ENCODE data around the gene NDST3.
A peak's percentile ranks its signal among the peaks of the same experiment; 100 is the strongest.

NDST3 gene

GRCh38 chr4:118141240-118141639, 107.0 kb downstream of the NDST3 start:
- DNase-seq (no peak), ATAC-seq (ENCODE audit: insufficient read depth, low read depth) (peak; percentile 69; the same call in 1 of the 3 replicates)
- Histone ChIP-seq H3K79me2 (ENCODE audit: insufficient read depth, low read length) (no peaks in the 10 kb centered on the region), H3K36me3 (ENCODE audit: insufficient read depth, low read length) (peaks cover 91% of the 10 kb centered on the region), H3K27ac (ENCODE audit: low read length) (no peak overlapping the region; the same call in 1 of the 2 replicates), H4K20me1 (ENCODE audit: insufficient read depth, low read length) (no peaks in the 10 kb centered on the region), H3K4me3 (ENCODE audit: low read depth in 1 of 2, low read length in 2 of 2) (no peak overlapping the region), H3K9me3 (ENCODE audit: insufficient read depth, low read length, severe bottlenecking) (no peaks in the 10 kb centered on the region), H3K27me3 (ENCODE audit: insufficient read depth, low read length, poor library complexity) (no peaks in the 10 kb centered on the region), H2AFZ (ENCODE audit: low read depth, low read length) (no peak overlapping the region), H3K4me1 (ENCODE audit: insufficient read depth, low read length) (no peaks in the 10 kb centered on the region), H3K4me2 (ENCODE audit: insufficient read depth, low read length) (no peak overlapping the region), H3K9ac (ENCODE audit: low read depth, low read length) (no peak overlapping the region)
- TF ChIP-seq CTCF (IDR thresholded peaks at IDR 0.05; ENCODE audit: borderline replicate concordance, extremely low read depth, low read length, poor library complexity, severe bottlenecking) (peak; percentile 30), EZH2 (IDR thresholded peaks at IDR 0.05; ENCODE audit: borderline replicate concordance, low read depth, low read length, severe bottlenecking) (no peak)

GRCh38 chr4:118154649-118155048, 120.4 kb downstream of the NDST3 start:
- ATAC-seq (ENCODE audit: insufficient read depth, low read depth) (no peak), DNase-seq (no peak)
- H4K20me1 ChIP-seq (ENCODE audit: insufficient read depth, low read length) = no peaks in the 10 kb centered on the region
- H3K9ac ChIP-seq (ENCODE audit: low read depth, low read length) = no peak overlapping the region
- 0 out of 2 replicates have a peak overlapping the region, but pooled peaks have one; percentile 25 for H3K27ac ChIP-seq (ENCODE audit: low read length)
- no peaks in the 10 kb centered on the region for H3K79me2 ChIP-seq (ENCODE audit: insufficient read depth, low read length)
- H2AFZ ChIP-seq (ENCODE audit: low read depth, low read length) = no peak overlapping the region
- H3K36me3 ChIP-seq (ENCODE audit: insufficient read depth, low read length) = peaks cover 60% of the 10 kb centered on the region
- TF ChIP-seq CTCF (IDR thresholded peaks at IDR 0.05; ENCODE audit: borderline replicate concordance, extremely low read depth, low read length, poor library complexity, severe bottlenecking) = no peak
- no peak for TF ChIP-seq EZH2 (IDR thresholded peaks at IDR 0.05; ENCODE audit: borderline replicate concordance, low read depth, low read length, severe bottlenecking)
- H3K9me3 ChIP-seq (ENCODE audit: insufficient read depth, low read length, severe bottlenecking) = peaks cover 19% of the 10 kb centered on the region
- no peaks in the 10 kb centered on the region for H3K27me3 ChIP-seq (ENCODE audit: insufficient read depth, low read length, poor library complexity)
- no peak overlapping the region for H3K4me3 ChIP-seq (ENCODE audit: low read depth in 1 of 2, low read length in 2 of 2)
- peaks cover 14% of the 10 kb centered on the region for H3K4me1 ChIP-seq (ENCODE audit: insufficient read depth, low read length)
- H3K4me2 ChIP-seq (ENCODE audit: insufficient read depth, low read length) = no peak overlapping the region

- Histone ChIP-seq H4K20me1 (ENCODE audit: insufficient read depth, low read length) (no peaks in the 10 kb centered on the region), H3K36me3 (ENCODE audit: insufficient read depth, low read length) (peaks cover 64% of the 10 kb centered on the region), H3K4me1 (ENCODE audit: insufficient read depth, low read length) (peaks cover 14% of the 10 kb centered on the region), H2AFZ (ENCODE audit: low read depth, low read length) (no peak overlapping the region), H3K4me3 (ENCODE audit: low read depth in 1 of 2, low read length in 2 of 2) (no peak overlapping the region), H3K9me3 (ENCODE audit: insufficient read depth, low read length, severe bottlenecking) (peaks cover 27% of the 10 kb centered on the region), H3K27me3 (ENCODE audit: insufficient read depth, low read length, poor library complexity) (no peaks in the 10 kb centered on the region), H3K4me2 (ENCODE audit: insufficient read depth, low read length) (no peak overlapping the region), H3K79me2 (ENCODE audit: insufficient read depth, low read length) (no peaks in the 10 kb centered on the region), H3K9ac (ENCODE audit: low read depth, low read length) (no peak overlapping the region), H3K27ac (ENCODE audit: low read length) (peak overlapping the region; percentile 29; the same call in 1 of the 2 replicates)
- TF ChIP-seq EZH2 (IDR thresholded peaks at IDR 0.05; ENCODE audit: borderline replicate concordance, low read depth, low read length, severe bottlenecking) (no peak), CTCF (IDR thresholded peaks at IDR 0.05; ENCODE audit: borderline replicate concordance, extremely low read depth, low read length, poor library complexity, severe bottlenecking) (no peak)
- DNase-seq (no peak), ATAC-seq (ENCODE audit: insufficient read depth, low read depth) (no peak)
These were observed 121.2 kb downstream of the NDST3 start for GRCh38 chr4:118155516-118155915.

All from DND-41 (cell line).